Heart left ventricle (tissue), 13 donors: Measurements from ENCODE around the gene BRS3.

ENCODE experiments used
- CTCF ChIP-seq, 12 donors: fragments of 200-600 bp; sonication (generic) in 4 of 12; IDR thresholded peaks; one replicate each; pipeline versions ENCODE4 v1.5.0 to v1.8.0; 2018 to 2022; ENCODE audit warnings: antibody characterized with exemption in 12 of 12, mild to moderate bottlenecking in 5 of 12
- POLR2A ChIP-seq, 2 donors: fragments of 450-650 bp; IDR thresholded peaks; one replicate each; pipeline ENCODE4 v1.6.1; 2017; ENCODE audit warnings: antibody characterized with exemption in 2 of 2, mild to moderate bottlenecking in 2 of 2, moderate library complexity in 2 of 2
- donor health status: ischemic (EF 13 %, LVEDD 7.1; RV severe dilation, severe dysfunction).
- donor health status: DM: no; HTN: yes; CAD: no.
- donor health status: DM: no; HTN: no; CAD: no.
- donor health status: ischemic (EF 25% LVEDD 6.9; RV normal size, moderate dysfunction).
- donor health status: ischemic (EF 25% LVEDD 5.7; RV mildly dilated, moderate dysfunction).
- donor health status: ischemic (EF 35%, LVEDD 5.7; RV mildly dilated, moderate dysfunction).
- donor health status: nonischemic (EF 11% LVEDD 7.7; RV severe dilation, severe dysfunction).
- donor health status: DM: yes; HTN: yes; CAD: no.
- donor health status: PGD.
- donor health status: ischemic (EF 29% LVEDD 5.4; RV normal size, mild dysfunction).
- donor health status: nonischemic (EF 23%, LVEDD 6.1; RV moderate dilation, normal function).

- TF ChIP-seq CTCF (IDR thresholded peaks at IDR 0.05) (no peak), POLR2A (IDR thresholded peaks at IDR 0.05) (no peak)
These were observed 4.1 kb downstream of the BRS3 start for GRCh38 chrX:136491832-136492231.
